Endothelial cell of umbilical vein (primary cell): ENCODE results near the gene RCAN1. TPM values are rescaled to one million over a fixed set of nuclear protein-coding genes. Genes with fewer than 3 reads are reported as not detected.

Experiments
- BruUV-seq: library from RNA; stranded (reverse); fragments of 400-500 nt; replicated peaks from 2 replicates; lab custom pipeline; 2021; lab: Mats Ljungman, UMichigan
- CTCF ChIA-PET: fragments of 300-600, 350-600 bp; sonication (Branson Sonifier 250); formaldehyde crosslinking; loops from one replicate; lab custom pipeline; 2021; ENCODE audit warnings: antibody characterized with exemption, inconsistent platforms; lab: Charles Lee
- POLR2A ChIA-PET: fragments of 300-600, 350-600 bp; sonication (Branson Sonifier 250); formaldehyde crosslinking; loops from one replicate; lab custom pipeline; 2021; ENCODE audit warnings: antibody characterized with exemption, inconsistent platforms; lab: Charles Lee
- DNase-seq: peaks from one replicate; pipeline ENCODE4 v3.0.0-alpha.2; 2011; ENCODE audit warnings: low read depth, low spot score
- FAIRE-seq: peaks from 2 replicates; lab custom pipeline; 2011; peaks lifted over from hg19 to GRCh38; lab: Jason Lieb, UNC
- H2AFZ ChIP-seq: 2 replicates; pipeline ENCODE4 v1.6.0; 2012; ENCODE audit warnings: low read depth, low read length, control low read depth, inconsistent platforms
- H3K27ac ChIP-seq: 2 replicates; pipeline ENCODE4 v1.5.1; 2011; ENCODE audit warnings: low read depth, mild to moderate bottlenecking, control low read depth, low read length, moderate library complexity; ENCODE audit not compliant: insufficient read depth
- H3K27me3 ChIP-seq, 2 experiments: 2 replicates each; pipeline versions ENCODE4 v1.6.0 to v1.6.1; 2011; ENCODE audit warnings: low read length in 2 of 2, mixed read lengths in 1 of 2; ENCODE audit not compliant: control insufficient read depth in 2 of 2, insufficient read depth in 2 of 2
- H3K36me3 ChIP-seq, 2 experiments: 2 replicates in 1 of 2; 3 replicates in 1 of 2; pipeline ENCODE4 v1.5.1; 2011; ENCODE audit warnings: low read length in 2 of 2, mild to moderate bottlenecking in 1 of 2, moderate library complexity in 1 of 2; ENCODE audit not compliant: control insufficient read depth in 2 of 2, insufficient read depth in 2 of 2; ENCODE audit errors: extremely low read depth in 1 of 2
- H3K4me1 ChIP-seq: 3 replicates; pipeline ENCODE4 v1.5.1; 2011; ENCODE audit warnings: mild to moderate bottlenecking, low read length; ENCODE audit not compliant: control insufficient read depth, insufficient read depth; ENCODE audit errors: extremely low read depth
- H3K4me2 ChIP-seq: 2 replicates; pipeline ENCODE4 v1.6.1; 2011; ENCODE audit warnings: low read length, control low read depth, mixed read lengths; ENCODE audit not compliant: insufficient read depth
- H3K4me3 ChIP-seq, 3 experiments: fragments of 200-600 bp in 1 of 3; sonication (generic), shearing (Covaris generic) in 1 of 3; replicated peaks in 1 of 3; 2 replicates each; pipeline ENCODE4 v1.5.1; 2011 to 2016; ENCODE audit warnings: control low read depth in 3 of 3, low read length in 3 of 3, mild to moderate bottlenecking in 2 of 3, inconsistent platforms in 1 of 3, low read depth in 1 of 3, moderate library complexity in 1 of 3; ENCODE audit not compliant: insufficient read depth in 1 of 3
- H3K79me2 ChIP-seq: 2 replicates; pipeline ENCODE4 v1.6.0; 2012; ENCODE audit warnings: low read length, inconsistent platforms; ENCODE audit not compliant: control insufficient read depth, insufficient read depth
- H3K9ac ChIP-seq: replicated peaks from 2 replicates; pipeline ENCODE3; 2011; ENCODE audit warnings: low read length, control low read depth; ENCODE audit not compliant: insufficient read depth; ENCODE audit errors: extremely low read depth
- H3K9me1 ChIP-seq: replicated peaks from 3 replicates; pipeline ENCODE4 v1.6.0; 2011; ENCODE audit warnings: mild to moderate bottlenecking, low read length; ENCODE audit not compliant: control insufficient read depth, insufficient read depth; ENCODE audit errors: extremely low read depth
- H3K9me3 ChIP-seq: replicated peaks from 2 replicates; pipeline ENCODE4 v1.5.1; 2012; ENCODE audit warnings: low read length, inconsistent platforms; ENCODE audit not compliant: control insufficient read depth, insufficient read depth
- H4K20me1 ChIP-seq: replicated peaks from 2 replicates; pipeline ENCODE3; 2011; ENCODE audit warnings: mild to moderate bottlenecking, low read length; ENCODE audit not compliant: control insufficient read depth, insufficient read depth; ENCODE audit errors: extremely low read depth
- FOS ChIP-seq: IDR thresholded peaks from 2 replicates; pipeline ENCODE4 v1.6.1; 2011; ENCODE audit warnings: mild to moderate bottlenecking, low read length, moderate library complexity, borderline replicate concordance; ENCODE audit not compliant: insufficient read depth
- dilution Hi-C: fragments of 300-500 bp; cut with MboI; formaldehyde crosslinking; loops from one replicate; pipeline ENCODE4 v1.15.0; 2019; ENCODE audit warnings: low sequenced_read_pairs; ENCODE audit not compliant: extremely low pct_ligation_motif_present
- intact Hi-C: fragments of 100-400 bp; cut with micrococcal nuclease; formaldehyde crosslinking; loops from one replicate; pipeline ENCODE4 v1.10.0; 2022
- polyA plus RNA-seq, 4 experiments: library from polyadenylated mRNA; depleted of rRNA in 3 of 4; stranded (reverse) in 3 of 4; unstranded in 1 of 4; fragments of >200 nt; gene quantifications; 2 replicates each; pipeline versions ENCODE4 v1.2.1 to v1.2.3, GENCODE V29; 2011 to 2012; ENCODE audit warnings: missing spikeins in 1 of 4
- total RNA-seq: library from RNA; stranded (reverse); gene quantifications from 2 replicates; pipeline ENCODE4 v1.2.3, GENCODE V29; 2021
- TF ChIP-seq, protein P1 (sequence below), 2 donors: IDR thresholded peaks; 1 replicate in 1 of 2; 2 replicates in 1 of 2; pipeline ENCODE4 v1.5.1; 2011; ENCODE audit warnings: low read length in 2 of 2, mild to moderate bottlenecking in 2 of 2, moderate library complexity in 2 of 2, control low read depth in 1 of 2, inconsistent platforms in 1 of 2, low read depth in 1 of 2; ENCODE audit not compliant: insufficient read depth in 1 of 2; ENCODE audit errors: extremely low read depth in 1 of 2

The RCAN1 gene
- total and polyA plus RNA-seq, 2 donors (not counting 3 experiments of a cell fraction or from before 2014, with no cell fraction given) = 9.7 to 16.5 TPM

DNA sequence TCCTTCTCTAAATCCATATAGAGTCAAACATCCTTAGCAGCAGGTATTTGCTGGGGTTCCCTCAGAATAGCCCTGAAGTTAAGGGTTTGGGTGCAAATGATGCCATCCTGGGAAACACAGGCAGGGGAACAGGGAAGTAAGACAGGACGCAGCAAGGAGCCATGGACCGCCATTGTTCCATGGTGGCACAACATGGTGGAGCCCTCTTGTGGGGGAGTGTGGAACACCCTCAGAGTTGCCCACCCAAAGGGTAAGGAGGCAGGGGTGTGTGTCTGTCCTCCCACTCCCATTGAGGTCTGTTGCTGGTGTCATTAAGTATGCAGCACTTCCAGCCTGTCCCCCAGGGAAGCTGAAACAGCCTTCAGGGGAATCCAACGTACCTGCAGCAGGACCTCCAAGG, 20.4 kb upstream of the RCAN1 start:
- no peaks in the 10 kb centered on the region for H3K79me2 ChIP-seq
- BruUV-seq = no TSS peak
- no peaks in the 10 kb centered on the region for H4K20me1 ChIP-seq
- H3K36me3 ChIP-seq = no peaks in the 10 kb centered on the region
- intact Hi-C loops (no loop called here), dilution Hi-C loops (no loop called here)
- no peaks in the 10 kb centered on the region for H3K9me1 ChIP-seq
- no peaks in the 10 kb centered on the region for H3K9me3 ChIP-seq
- TF ChIP-seq FOS = no peak
- TF ChIP-seq, protein P1, sequence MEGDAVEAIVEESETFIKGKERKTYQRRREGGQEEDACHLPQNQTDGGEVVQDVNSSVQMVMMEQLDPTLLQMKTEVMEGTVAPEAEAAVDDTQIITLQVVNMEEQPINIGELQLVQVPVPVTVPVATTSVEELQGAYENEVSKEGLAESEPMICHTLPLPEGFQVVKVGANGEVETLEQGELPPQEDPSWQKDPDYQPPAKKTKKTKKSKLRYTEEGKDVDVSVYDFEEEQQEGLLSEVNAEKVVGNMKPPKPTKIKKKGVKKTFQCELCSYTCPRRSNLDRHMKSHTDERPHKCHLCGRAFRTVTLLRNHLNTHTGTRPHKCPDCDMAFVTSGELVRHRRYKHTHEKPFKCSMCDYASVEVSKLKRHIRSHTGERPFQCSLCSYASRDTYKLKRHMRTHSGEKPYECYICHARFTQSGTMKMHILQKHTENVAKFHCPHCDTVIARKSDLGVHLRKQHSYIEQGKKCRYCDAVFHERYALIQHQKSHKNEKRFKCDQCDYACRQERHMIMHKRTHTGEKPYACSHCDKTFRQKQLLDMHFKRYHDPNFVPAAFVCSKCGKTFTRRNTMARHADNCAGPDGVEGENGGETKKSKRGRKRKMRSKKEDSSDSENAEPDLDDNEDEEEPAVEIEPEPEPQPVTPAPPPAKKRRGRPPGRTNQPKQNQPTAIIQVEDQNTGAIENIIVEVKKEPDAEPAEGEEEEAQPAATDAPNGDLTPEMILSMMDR (IDR thresholded peaks at IDR 0.05; ENCODE audit: extremely low read depth in 1 of 2, insufficient read depth in 1 of 2, low read depth in 1 of 2, low read length in 2 of 2) = peak; percentile 19 to 36
- H3K4me1 ChIP-seq = no peaks in the 10 kb centered on the region
- no peak for FAIRE-seq
- ChIA-PET CTCF (interaction anchor here (1.6 to 2.0 kb wide), 2 partner anchors 125 to 273 kb away, joined by 3 to 4 read pairs; no protein-coding TSS in a partner anchor), POLR2A (no interaction called here)
- H3K27me3 ChIP-seq = peaks cover 2 to 9% of the 10 kb centered on the region in 2 experiments
- no peak overlapping the region for H3K9ac ChIP-seq
- no peak overlapping the region for H3K27ac ChIP-seq
- no peak for DNase-seq
- no peak overlapping the region for H3K4me2 ChIP-seq
- H2AFZ ChIP-seq = no peak overlapping the region
- H3K4me3 ChIP-seq = no peak overlapping the region

- Histone ChIP-seq H3K9ac (no peak overlapping the region), H3K4me1 (no peaks in the 10 kb centered on the region), H2AFZ (no peak overlapping the region), H3K79me2 (no peaks in the 10 kb centered on the region), H4K20me1 (no peaks in the 10 kb centered on the region), H3K27ac (no peak overlapping the region), H3K27me3 (peaks cover 2 to 12% of the 10 kb centered on the region in 2 experiments), H3K4me2 (no peak overlapping the region), H3K36me3 (no peaks in the 10 kb centered on the region), H3K4me3 (no peak overlapping the region), H3K9me1 (no peaks in the 10 kb centered on the region), H3K9me3 (no peaks in the 10 kb centered on the region)
- TF ChIP-seq, protein P1 (IDR thresholded peaks at IDR 0.05; ENCODE audit: extremely low read depth in 1 of 2, insufficient read depth in 1 of 2, low read depth in 1 of 2, low read length in 2 of 2) = no peak
- no peak for FAIRE-seq
- dilution Hi-C loops = no loop called here
- DNase-seq = no peak
- ChIA-PET CTCF (interaction anchor here (1.0 to 5.6 kb wide), 8 partner anchors 8 to 1208 kb away, joined by 3 to 63 read pairs (median 16); no protein-coding TSS in a partner anchor), POLR2A (no interaction called here)
- intact Hi-C loops = no loop called here
- no TSS peak for BruUV-seq
Observed at GRCh38 chr21:34632498-34632897, 17.6 kb upstream of the RCAN1 start.
